HL-60/S4 treated with phorbol 12-myristate 13-acetate at 8.2 ng/mL for 4 days and 3 days (cell line): ENCODE data around the gene RPL13A.
"Not testable (repeated sequence)": the region's sequence is repeated elsewhere in the genome, so short reads cannot be mapped to it uniquely, and the experiment has no call there.

Experiments
- in situ Hi-C: fragments of 300-500 bp; cut with MboI; formaldehyde crosslinking; loops from 2 replicates; pipeline ENCODE4 v1.15.0; 2022; ENCODE audit warnings: low sequenced_read_pairs

RPL13A gene

DNA sequence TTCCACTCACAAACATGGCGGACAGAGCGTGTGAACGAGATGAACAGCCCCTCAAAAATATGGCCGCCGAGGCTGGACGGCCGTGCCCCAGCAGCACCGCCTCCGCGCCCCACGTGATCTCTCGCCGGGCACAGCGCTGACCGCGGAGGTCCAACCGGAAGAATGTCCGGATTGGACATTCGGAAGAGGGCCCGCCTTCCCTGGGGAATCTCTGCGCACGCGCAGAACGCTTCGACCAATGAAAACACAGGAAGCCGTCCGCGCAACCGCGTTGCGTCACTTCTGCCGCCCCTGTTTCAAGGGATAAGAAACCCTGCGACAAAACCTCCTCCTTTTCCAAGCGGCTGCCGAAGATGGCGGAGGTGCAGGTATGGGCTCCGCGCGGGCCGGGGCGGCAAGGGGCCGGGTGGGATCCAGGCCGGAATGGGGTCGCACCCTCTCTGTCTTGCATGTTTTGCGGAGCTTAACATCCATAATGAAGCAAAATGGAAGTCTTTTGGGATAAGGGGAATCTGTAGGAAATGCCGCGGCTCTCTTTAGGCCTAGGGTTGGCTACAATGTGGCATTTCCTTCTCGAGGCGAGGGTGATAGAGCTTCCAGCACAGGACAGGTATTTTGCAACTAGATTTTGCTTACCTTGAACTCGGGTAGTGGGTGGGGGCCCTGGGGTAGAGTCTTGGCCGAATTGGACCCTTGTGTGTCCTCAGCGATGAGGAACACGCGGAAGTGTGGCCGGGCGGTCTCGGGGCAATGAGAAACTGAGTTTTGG, at the start of gene RPL13A:
TSS of gene RPL13A (plus strand) at position 332 of the 769 bp plus-strand sequence. CDS start at position 354, 22 bp downstream.
- in situ Hi-C loops = no loop called here

DNA sequence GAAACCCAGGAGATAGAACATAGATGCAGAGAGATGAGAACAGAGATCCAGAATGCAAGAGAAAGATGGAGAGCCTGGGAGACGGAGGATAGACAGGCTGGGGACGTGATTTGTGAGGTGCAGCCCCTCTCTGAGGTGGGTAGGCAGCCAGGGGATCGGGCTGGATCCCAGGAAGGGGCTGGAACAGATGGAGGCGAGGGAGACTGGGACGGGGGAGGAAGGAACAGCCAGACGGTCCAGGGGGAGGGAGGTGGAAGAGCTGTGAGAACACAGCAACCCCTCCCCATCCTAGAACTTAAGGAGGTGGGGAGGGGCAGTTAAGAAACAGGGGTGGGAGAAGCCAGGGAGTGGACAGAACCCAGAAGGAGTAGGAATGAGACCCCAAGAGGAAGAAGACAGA, 49.1 kb upstream of the RPL13A start:
- in situ Hi-C loops = loop anchor here (5.0 kb wide), 1 partner anchor 46 kb away; no protein-coding TSS in a partner anchor

- in situ Hi-C loops = loop anchor here (5.0 kb wide), 1 partner anchor 48 kb away; no protein-coding TSS in a partner anchor
Observed at GRCh38 chr19:49439836-49440235, 47.6 kb upstream of the RPL13A start.

- in situ Hi-C loops = no loop called here
Observed at GRCh38 chr19:49440439-49441209, 46.8 kb upstream of the RPL13A start.

DNA sequence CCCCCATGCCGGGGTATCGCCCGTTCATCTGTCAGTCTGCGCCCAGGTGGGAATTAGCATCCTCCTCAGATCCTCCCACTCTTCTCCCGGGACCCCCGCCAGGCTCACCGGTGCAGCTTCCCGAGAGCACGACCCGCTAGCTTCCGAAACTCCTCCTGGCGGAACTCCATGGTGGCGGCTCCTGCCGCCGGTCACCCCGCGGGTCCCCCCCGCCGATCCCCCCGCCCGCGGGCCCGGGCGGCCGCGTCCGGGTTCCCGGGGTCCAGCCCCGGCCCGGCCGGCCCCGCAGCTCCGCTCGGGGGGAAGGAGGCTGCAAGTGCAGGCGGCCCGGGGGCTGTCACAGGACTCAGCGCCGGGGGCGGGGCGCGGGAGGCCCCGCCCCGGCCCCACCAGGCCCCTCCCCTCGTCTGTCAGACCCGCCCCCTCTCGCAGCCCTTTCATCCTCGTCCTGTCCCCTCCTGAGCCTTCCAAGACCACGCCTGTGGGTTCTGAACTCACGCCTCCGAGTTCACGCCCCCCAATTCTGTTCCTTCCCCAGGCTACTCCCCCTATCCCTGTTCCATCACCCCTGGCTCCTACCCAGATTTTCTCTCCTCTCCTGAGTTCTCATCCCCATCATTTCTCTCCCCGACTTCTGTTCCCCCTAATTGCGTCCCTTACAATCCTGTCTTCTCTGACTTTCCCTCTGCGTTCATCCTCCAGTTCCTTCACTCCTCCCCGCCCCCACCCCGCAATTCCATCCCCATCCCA, 46.0 kb upstream of the RPL13A start, which contains the start of gene SLC17A7:
TSS of gene SLC17A7 (minus strand) at position 318 of the 750 bp plus-strand sequence. CDS start at position 170, 148 bp downstream.
- in situ Hi-C loops = no loop called here

DNA sequence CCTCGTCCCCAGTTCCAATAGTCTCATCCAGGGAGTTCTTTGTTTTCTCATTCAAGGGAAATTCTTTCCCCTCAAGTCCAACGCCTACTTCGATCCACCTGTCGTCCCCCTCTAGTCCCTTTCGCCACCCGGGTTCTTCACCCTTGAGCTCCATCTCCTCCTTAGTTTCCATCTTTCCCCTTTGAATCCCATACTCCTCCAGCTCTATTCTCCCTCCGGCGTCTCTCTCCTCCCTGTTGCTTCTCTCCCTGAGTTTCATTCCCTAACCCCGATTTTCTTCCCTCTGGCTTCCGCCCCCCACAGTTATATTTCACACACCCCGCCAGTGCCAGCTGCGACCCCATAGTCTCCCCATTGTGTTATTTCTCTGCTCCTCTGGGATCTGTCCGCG, 45.5 kb upstream of the RPL13A start:
- in situ Hi-C loops = no loop called here

GRCh38 chr19:49442354-49442753, 45.1 kb upstream of the RPL13A start:
- in situ Hi-C loops = no loop called here

- in situ Hi-C loops = no loop called here
Observed at GRCh38 chr19:49442771-49443365, 44.5 kb upstream of the RPL13A start.

DNA sequence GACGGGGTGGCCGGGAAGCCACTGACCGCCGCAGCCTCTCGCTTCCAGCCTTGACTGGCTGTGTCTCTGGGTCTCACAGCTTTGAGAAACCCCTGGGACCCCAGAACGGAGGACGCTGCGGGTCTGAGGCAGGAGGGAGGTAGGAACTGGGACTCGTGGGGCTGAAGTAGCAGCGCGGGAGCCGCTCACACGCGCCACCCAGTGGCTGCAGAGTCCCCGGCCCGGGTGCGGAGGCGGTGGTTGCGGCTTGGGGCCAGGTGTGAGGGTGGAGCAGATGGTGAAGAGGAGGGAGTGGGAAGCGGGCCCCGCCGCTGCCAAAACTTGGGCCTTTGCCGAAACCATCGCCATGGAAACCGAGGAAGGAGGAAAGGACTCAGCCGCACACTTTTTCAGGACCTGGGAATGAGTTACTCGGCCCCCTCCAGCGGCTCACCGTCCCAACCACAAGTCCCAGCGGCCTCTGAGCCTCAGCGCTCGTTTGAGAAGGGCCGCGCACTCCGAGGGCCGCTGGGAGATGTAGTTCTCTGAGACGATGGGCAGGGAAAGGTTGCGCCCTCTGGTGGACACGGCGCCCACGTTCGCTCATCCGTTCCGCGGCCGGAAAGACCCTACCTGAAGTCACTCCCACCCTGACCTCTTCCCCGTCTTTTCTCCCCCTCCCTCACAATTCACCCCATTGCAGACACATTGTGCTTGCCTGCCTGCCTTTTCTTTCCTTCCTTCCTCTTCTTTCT, 43.9 kb upstream of the RPL13A start:
- in situ Hi-C loops = no loop called here

DNA sequence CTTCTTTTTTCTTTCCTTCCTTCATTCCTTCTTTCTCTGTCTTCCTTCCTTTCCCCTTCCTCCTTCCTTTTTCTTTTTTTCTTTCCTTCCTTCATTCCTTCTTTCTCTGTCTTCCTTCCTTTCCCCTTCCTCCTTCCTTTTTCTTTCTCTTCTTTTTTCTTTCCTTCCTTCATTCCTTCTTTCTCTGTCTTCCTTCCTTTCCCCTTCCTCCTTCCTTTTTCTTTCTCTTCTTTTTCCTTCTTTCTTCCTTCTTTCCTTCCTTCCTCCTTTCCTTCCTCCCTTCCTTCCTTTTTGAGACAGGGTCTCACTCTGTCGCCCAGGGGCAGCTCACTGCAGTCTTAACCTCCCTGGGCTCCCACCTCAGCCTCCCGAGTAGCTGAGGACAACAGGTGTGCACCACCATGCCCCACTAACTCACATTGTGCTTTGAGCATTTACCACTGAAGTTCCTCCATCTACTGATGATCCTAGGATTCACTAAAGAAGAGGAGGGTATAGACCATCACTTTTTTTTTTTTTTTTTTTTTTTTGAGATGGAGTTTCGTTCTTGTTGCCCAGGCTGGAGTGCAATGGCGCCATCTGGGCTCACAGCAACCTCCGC, 43.2 kb upstream of the RPL13A start:
- in situ Hi-C loops = not testable (repeated sequence)

DNA sequence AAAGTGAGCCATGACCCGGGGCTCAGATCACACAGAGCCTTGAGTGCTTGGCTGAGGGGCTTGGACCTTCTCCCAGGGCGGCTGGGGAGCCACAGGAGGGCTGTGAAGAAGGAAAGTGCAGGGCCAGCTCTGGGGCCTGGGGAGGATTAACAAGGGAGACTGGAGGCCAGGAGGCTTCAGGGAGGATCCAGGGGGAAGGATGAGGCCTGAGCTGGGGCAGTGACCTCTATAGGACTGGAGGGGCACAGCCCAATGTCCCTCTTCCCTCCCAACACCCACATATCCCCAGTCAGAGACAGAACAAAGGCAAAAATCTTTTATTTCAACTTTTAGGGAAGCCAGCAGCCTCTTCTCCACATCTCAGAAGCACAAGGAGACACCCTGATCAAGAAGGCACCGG, 41.4 kb upstream of the RPL13A start:
- in situ Hi-C loops = no loop called here

- in situ Hi-C loops = no loop called here
Observed at GRCh38 chr19:49447485-49448431, 39.6 kb upstream of the RPL13A start.

DNA sequence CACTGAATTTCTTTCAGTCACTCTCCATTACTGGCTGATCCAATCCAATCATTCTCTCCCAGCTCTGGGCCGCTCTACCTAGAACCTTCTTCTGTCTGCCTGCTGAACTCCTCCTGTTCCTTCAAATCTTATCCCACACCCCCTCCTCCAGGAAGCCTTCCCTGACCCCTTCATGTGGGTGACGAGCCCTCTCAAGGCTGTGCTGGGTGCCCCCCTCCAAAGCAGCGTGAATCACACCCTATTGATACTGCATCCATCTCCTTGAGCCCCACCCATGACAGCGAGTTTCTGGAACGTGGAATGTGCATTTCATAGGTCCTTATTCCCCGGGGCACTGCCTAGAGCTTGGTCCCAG, 39.0 kb upstream of the RPL13A start:
- in situ Hi-C loops = no loop called here

DNA sequence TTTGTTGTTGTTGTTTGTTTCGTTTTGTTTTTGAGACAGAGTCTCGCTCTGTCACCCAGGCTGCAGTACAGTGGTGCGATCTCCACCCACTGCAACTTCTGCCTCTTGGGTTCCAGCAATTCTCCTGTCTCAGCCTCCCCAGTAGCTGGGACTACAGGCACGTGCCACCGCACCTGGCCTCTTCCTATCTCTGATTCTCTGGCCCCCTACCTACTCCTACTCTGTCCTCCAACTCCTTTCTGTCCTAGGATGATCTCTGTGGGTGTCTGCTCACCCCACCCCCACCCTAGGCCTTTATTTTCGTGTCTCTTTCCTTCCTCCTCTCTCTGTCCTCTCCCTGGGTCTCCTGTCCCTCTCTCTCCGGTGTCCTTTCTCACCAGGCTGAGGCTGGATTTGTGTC, 37.0 kb upstream of the RPL13A start:
- in situ Hi-C loops = no loop called here

- in situ Hi-C loops = no loop called here
Observed at GRCh38 chr19:49451430-49452181, 35.8 kb upstream of the RPL13A start, which contains the start of gene PIH1D1. PIH1D1 (minus strand) TSS chr19:49451814; CDS start chr19:49451574, 240 bp downstream.

- in situ Hi-C loops = no loop called here
Observed at GRCh38 chr19:49453013-49453756, 34.2 kb upstream of the RPL13A start, which contains the start of gene ALDH16A1. ALDH16A1 (plus strand) TSS chr19:49453225; CDS start chr19:49453332, 107 bp downstream.

DNA sequence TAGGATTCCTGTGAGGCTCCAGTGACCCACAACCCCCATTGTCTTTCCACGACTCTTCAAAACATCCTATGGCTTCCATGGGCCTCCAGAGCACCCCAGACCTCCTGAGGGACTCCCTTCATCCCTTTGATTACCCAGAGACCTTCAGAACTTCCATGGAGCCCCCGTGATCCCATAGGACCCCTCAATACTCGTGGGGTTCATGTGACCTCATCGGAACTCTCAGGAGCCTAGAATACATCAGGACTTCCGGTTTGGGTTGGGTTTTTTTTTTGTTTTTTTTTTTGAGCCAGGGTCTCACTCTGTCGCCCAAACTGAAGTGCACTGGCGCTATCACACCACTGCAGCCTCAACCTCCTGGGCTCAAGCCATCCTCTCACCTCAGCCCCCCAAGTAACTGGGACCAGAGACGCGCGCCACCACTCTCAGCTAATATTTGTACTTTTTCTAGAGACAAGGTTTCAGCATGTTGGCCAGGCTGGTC, 33.6 kb upstream of the RPL13A start:
- in situ Hi-C loops = no loop called here
